Measurements from ENCODE around the gene ALB.
"Not testable (repeated sequence)": the region's sequence is repeated elsewhere in the genome, so short reads cannot be mapped to it uniquely, and the experiment has no call there.

ALB gene

DNA sequence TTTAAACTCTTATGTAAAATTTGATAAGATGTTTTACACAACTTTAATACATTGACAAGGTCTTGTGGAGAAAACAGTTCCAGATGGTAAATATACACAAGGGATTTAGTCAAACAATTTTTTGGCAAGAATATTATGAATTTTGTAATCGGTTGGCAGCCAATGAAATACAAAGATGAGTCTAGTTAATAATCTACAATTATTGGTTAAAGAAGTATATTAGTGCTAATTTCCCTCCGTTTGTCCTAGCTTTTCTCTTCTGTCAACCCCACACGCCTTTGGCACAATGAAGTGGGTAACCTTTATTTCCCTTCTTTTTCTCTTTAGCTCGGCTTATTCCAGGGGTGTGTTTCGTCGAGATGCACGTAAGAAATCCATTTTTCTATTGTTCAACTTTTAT lies at the start of gene ALB:
Gene ALB (plus strand): TSS at position 246 of the 400 bp plus-strand sequence. CDS start 41 bp downstream, at position 287.
- DNase-seq: no peak

DNA sequence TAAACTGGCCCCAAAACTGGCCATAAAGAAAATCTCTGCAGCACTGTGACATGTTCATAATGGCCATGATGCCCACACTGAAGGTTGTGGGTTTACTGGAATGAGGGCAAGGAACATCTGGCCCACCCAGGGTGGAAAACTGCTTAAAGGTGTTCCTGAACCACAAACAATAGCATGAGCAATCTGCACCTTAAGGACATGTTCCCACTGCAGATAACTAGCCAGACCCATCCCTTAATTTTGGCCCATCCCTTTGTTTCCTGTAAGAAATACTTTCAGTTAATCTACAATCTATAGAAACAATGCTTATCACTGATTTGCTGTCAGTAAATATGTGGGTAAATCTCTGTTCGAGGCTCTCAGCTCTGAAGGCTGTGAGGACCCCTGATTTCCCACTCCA lies 46.9 kb upstream of the ALB start:
- not testable (repeated sequence) for DNase-seq

DNA sequence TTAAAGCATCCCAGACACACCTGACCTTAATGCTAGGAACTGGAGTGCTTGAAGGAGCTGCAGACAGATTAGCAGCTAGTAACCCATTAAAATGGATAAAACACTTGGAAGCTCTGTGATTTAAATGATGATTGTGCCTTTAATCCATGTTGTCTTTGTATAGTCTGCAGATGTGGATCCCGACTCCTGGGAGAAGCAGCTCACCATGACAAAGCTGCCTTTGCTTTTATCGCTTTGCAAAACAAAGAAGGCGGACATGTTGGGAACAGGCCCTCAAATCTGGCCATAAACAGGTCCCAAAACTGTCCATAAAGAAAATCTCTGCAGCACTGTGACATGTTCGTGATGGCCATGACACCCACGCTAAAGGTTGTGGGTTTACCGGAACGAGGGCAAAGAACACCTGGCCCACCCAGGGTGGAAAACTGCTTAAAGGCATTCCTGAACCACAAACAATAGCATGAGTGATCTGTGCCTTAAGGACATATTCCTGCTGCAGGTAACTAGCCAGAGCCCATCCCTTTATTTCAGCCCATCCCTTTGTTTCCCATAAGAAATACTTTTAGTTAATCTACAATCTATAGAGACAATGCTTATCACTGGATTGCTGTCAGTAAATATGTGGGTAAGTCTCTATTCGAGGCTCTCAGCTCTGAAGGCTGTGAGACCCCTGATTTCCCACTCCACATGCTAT lies 34.4 kb upstream of the ALB start:
- not testable (repeated sequence) for DNase-seq

- no peak for DNase-seq
Observed at GRCh38 chr4:73375328-73375741, 28.8 kb upstream of the ALB start.

GRCh38 chr4:73376251-73376650 lies 27.8 kb upstream of the ALB start:
- DNase-seq: no peak

DNA sequence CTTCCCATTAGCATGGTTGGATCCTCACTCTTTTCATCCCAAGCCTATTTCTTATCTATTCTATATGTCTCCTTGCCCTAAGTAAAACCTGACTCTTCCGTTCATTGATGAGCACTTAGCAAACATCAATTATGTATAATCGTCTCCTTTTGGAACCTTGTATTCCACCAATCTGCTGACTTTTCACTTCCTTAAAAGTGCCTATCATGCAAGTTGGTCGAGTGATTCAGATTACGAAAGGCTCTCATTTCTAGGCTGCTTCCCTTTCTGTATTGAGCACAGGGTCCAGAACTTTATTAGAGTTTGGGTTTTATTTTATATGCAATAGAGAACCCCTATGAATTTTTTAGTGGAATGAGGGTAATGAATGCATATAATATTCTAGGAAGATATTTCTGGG lies 27.1 kb upstream of the ALB start:
- no peak for DNase-seq

- no peak for DNase-seq
Observed at GRCh38 chr4:73378887-73379286, 25.2 kb upstream of the ALB start.

DNA sequence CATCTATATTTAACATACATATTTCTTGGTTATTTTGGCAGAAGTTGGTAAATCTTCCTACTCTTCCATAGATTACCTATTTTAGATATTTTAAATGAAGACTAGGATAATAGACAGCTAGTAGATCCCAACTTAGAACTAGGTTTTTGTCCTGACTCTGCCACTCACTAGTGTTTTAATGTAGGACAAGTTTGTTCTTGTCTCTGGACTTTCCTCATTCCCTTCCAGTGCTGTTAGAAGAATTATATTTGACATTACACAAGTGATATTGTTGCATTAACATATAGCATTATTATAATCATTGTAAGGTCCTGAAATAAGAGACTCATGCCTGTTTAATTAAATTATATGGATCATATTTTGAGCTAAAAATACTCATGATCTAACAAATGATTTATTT lies 24.1 kb upstream of the ALB start:
- DNase-seq: no peak

GRCh38 chr4:73381214-73381613 lies 22.9 kb upstream of the ALB start:
- no peak for DNase-seq

GRCh38 chr4:73383452-73383851 lies 20.6 kb upstream of the ALB start:
- DNase-seq: no peak

- DNase-seq: no peak
Observed at GRCh38 chr4:73387552-73387951, 16.5 kb upstream of the ALB start.

- no peak for DNase-seq
Observed at GRCh38 chr4:73388887-73389286, 15.2 kb upstream of the ALB start.

DNA sequence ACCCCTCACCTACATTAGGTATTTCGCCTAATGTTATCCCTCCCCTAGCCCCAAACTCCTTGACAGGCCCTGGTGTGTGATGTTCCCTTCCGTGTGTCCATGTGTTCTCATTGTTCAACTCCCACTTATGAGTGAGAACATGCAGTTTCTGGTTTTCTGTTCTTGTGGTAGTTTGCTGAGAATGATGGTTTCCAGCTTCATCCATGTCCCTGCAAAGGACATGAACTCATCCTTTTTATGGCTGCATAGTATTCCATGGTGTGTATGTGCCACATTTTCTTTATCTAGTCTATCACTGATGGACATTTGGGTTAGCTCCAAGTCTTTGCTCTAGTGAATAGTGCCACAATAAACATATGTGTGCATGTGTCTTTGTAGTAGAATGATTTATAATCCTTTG lies 14.4 kb upstream of the ALB start:
- DNase-seq: not testable (repeated sequence)

- DNase-seq: no peak
Observed at GRCh38 chr4:73391774-73392173, 12.3 kb upstream of the ALB start.

DNA sequence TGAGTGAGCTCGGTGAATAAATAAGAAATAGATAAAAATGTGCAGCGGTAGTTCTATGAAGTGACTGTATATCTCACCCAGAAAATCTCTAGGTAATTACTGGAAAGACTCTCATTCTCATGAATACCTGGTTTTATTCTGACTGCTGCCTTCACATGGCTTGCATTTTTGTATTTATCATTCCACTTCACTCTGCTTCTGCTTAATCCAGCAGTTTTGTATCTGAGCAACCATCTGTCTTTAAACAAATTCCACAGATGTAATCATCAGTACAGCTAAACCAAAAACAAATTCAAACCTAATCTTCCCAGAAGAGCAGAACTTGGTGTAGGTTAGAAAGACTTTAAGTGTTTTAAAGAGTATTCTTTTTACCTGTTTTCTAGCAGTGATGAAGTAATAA lies 11.2 kb upstream of the ALB start:
- DNase-seq: no peak

GRCh38 chr4:73396304-73396703 lies 7.8 kb upstream of the ALB start:
- no peak for DNase-seq

GRCh38 chr4:73396993-73397972 lies 6.8 kb upstream of the ALB start:
- DNase-seq: no peak

DNA sequence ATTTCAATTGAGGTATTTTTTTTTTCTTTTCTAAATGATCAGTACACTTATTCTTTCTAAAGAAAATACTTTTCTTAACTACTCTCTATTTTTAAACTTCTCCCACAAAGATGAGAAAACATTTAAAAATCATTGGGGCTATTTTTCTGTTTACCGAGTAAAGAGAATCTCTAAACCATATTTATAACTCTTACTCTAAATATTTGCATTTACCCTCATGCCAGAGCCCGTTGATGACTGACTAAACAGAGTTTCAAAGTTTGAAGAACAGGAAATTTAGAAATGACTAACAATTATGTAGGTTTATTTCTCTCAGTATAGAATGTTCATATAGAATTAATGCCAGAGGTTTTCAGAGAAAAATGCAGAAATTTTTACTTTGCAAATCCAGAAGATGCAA lies 2.7 kb upstream of the ALB start:
- no peak for DNase-seq

- DNase-seq: no peak
Observed at GRCh38 chr4:73404457-73404856, 370 bp downstream of the ALB start.

- no peak for DNase-seq
Observed at GRCh38 chr4:73405138-73405537, 1.1 kb downstream of the ALB start.

DNA sequence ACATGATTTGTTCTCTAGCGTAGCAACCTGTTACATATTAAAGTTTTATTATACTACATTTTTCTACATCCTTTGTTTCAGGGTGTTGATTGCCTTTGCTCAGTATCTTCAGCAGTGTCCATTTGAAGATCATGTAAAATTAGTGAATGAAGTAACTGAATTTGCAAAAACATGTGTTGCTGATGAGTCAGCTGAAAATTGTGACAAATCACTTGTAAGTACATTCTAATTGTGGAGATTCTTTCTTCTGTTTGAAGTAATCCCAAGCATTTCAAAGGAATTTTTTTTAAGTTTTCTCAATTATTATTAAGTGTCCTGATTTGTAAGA lies 2.4 kb downstream of the ALB start:
- no peak for DNase-seq

DNA sequence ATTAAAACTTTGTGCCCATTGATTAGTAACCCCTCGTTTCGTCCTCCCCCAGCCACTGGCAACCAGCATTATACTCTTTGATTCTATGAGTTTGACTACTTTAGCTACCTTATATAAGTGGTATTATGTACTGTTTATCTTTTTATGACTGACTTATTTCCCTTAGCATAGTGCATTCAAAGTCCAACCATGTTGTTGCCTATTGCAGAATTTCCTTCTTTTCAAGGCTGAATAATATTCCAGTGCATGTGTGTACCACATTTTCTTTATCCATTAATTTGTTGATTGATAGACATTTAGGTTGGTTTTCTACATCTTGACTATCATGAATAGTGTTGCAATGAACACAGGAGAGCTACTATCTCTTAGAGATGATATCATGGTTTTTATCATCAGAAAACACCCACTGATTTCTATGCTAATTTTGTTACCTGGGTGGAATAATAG lies 3.2 kb downstream of the ALB start:
- no peak for DNase-seq

DNA sequence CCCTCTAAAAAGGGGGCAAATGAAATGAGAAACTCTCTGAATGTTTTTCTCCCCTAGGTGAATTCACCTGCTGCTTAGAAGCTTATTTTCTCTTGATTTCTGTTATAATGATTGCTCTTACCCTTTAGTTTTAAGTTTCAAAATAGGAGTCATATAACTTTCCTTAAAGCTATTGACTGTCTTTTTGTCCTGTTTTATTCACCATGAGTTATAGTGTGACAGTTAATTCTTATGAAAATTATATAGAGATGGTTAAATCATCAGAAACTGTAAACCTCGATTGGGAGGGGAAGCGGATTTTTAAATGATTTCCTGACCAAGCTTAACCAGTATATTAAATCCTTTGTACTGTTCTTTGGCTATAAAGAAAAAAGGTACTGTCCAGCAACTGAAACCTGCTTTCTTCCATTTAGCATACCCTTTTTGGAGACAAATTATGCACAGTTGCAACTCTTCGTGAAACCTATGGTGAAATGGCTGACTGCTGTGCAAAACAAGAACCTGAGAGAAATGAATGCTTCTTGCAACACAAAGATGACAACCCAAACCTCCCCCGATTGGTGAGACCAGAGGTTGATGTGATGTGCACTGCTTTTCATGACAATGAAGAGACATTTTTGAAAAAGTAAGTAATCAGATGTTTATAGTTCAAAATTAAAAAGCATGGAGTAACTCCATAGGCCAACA lies 4.2 kb downstream of the ALB start:
- DNase-seq: no peak
